ENCODE measurements around the gene SEC24C. TPM values are rescaled to one million over a fixed set of nuclear protein-coding genes. Genes with fewer than 3 reads are reported as not detected.

The SEC24C gene
- total RNA-seq, 2 experiments from 2014 or later, result 87.5 to 88.7 TPM

GRCh38 chr10:73812657-73813056 lies 68.5 kb downstream of the SEC24C start:
- Mint-ChIP-seq H3K27me3 (no peaks in the 10 kb centered on the region), H3K27ac (peak overlapping the region; percentile 69), H3K36me3 (ENCODE audit: low read depth) (peaks cover 35% of the 10 kb centered on the region), H3K9me3 (no peaks in the 10 kb centered on the region), H3K4me3 (peak overlapping the region; percentile 26), H3K4me1 (ENCODE audit: low read depth) (peaks cover 28% of the 10 kb centered on the region)
- CTCF ChIA-PET, result interaction anchor here (1.8 kb wide), 1 partner anchor 128 kb away, joined by 6 read pairs; no protein-coding TSS in a partner anchor
- TF ChIP-seq, protein P1, sequence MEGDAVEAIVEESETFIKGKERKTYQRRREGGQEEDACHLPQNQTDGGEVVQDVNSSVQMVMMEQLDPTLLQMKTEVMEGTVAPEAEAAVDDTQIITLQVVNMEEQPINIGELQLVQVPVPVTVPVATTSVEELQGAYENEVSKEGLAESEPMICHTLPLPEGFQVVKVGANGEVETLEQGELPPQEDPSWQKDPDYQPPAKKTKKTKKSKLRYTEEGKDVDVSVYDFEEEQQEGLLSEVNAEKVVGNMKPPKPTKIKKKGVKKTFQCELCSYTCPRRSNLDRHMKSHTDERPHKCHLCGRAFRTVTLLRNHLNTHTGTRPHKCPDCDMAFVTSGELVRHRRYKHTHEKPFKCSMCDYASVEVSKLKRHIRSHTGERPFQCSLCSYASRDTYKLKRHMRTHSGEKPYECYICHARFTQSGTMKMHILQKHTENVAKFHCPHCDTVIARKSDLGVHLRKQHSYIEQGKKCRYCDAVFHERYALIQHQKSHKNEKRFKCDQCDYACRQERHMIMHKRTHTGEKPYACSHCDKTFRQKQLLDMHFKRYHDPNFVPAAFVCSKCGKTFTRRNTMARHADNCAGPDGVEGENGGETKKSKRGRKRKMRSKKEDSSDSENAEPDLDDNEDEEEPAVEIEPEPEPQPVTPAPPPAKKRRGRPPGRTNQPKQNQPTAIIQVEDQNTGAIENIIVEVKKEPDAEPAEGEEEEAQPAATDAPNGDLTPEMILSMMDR (IDR thresholded peaks at IDR 0.05), result no peak
- ATAC-seq (no peak), DNase-seq (no peak)
- intact Hi-C loops (cut with micrococcal nuclease), result no loop called here
- POLR2A ChIA-PET, result interaction anchor here (0.6 to 1.3 kb wide), 5 partner anchors 9 to 44 kb away, joined by 3 read pairs; partner anchors contain the start of gene ZSWIM8

DNA sequence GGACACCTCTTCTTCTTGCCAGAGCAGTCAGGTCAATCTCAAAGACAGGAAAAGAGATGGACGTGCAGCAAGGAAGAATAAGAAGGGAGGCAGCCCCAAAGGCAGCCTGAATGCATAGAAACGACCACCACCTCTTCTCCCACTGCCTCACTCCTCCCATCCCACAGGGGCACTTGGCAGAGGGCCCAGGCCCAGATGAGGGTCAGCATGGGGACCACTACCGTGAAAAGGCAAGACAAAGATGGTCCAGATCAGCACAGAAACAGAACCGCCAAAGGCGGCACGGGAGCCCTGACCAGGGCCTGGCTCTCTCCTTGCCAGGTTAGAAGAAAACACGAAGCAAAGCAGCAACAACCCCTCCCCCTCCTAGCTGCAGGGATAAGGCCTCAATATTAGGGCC lies 69.2 kb downstream of the SEC24C start:
- Mint-ChIP-seq H3K36me3 (ENCODE audit: low read depth) (peaks cover 30% of the 10 kb centered on the region), H3K4me3 (no peak overlapping the region), H3K27me3 (no peaks in the 10 kb centered on the region), H3K4me1 (ENCODE audit: low read depth) (peaks cover 22% of the 10 kb centered on the region), H3K27ac (no peak overlapping the region), H3K9me3 (no peaks in the 10 kb centered on the region)
- intact Hi-C loops (cut with micrococcal nuclease), result no loop called here
- ChIA-PET CTCF (interaction anchor here (1.8 to 2.8 kb wide), 2 partner anchors 36 to 127 kb away, joined by 6 to 10 read pairs; no protein-coding TSS in a partner anchor), POLR2A (interaction anchor here (1.0 kb wide), 1 partner anchor 44 kb away, joined by 3 read pairs; no protein-coding TSS in a partner anchor)
- ATAC-seq (no peak), DNase-seq (no peak)
- TF ChIP-seq, protein P1 (IDR thresholded peaks at IDR 0.05), result no peak

- H3K4me3 Mint-ChIP-seq, result no peak overlapping the region
- H3K27ac Mint-ChIP-seq, result no peak overlapping the region
- TF ChIP-seq, protein P1 (IDR thresholded peaks at IDR 0.05), result no peak
- intact Hi-C loops (cut with micrococcal nuclease), result no loop called here
- H3K36me3 Mint-ChIP-seq (ENCODE audit: low read depth), result peaks cover 21% of the 10 kb centered on the region
- ChIA-PET POLR2A (no interaction called here), CTCF (interaction anchor here (1.0 to 3.1 kb wide), 3 partner anchors 35 to 65 kb away, joined by 3 to 15 read pairs (median 10); no protein-coding TSS in a partner anchor)
- no peaks in the 10 kb centered on the region for H3K27me3 Mint-ChIP-seq
- H3K4me1 Mint-ChIP-seq (ENCODE audit: low read depth), result peaks cover 12% of the 10 kb centered on the region
- no peak for DNase-seq
- no peaks in the 10 kb centered on the region for H3K9me3 Mint-ChIP-seq
- ATAC-seq, result no peak
Observed at GRCh38 chr10:73814276-73814895, 70.2 kb downstream of the SEC24C start.

DNA sequence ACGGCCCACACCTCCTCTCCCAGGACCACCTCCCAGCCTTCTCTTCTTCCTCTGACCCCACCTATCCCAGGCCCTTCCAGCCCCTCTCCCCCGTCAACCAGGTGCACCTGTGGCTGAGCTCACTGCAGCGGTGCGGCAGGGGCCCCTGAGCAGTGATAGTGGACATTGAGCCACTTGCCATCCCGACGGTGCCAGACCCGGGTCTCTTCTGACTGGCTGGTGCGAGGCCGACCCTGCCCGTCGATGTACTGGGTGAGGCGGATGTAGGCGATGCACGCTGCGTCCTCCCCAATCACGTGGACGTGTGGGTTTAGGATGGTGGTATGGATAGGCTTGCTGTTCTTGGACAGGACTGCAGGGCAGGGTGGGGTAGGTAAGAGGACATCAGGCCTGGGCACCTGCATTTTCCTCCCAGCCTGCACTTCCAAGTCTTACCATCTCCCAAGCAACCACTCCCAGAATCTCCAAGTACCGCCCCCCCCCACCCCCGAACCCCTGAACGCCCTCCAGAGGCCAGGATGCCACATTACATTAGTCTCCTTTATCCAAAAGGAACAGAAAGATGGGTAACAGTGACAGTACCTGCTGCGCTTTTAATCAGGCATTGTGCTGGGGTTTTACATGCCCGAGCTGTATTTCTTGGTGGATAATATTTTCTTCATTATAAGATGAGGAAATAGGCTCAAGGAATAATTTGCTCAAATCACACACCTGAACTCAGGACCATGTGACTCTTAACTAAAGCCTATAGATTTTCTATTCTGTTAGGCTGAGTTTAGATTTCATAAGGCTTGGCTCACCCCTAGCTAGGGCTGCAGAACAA lies 70.9 kb downstream of the SEC24C start:
- no peak overlapping the region for H3K27ac Mint-ChIP-seq
- intact Hi-C loops (cut with micrococcal nuclease), result no loop called here
- H3K27me3 Mint-ChIP-seq, result no peaks in the 10 kb centered on the region
- peaks cover 6% of the 10 kb centered on the region for H3K4me1 Mint-ChIP-seq (ENCODE audit: low read depth)
- POLR2A ChIA-PET, result no interaction called here
- H3K36me3 Mint-ChIP-seq (ENCODE audit: low read depth), result peaks cover 15% of the 10 kb centered on the region
- H3K4me3 Mint-ChIP-seq, result no peak overlapping the region
- CTCF ChIA-PET, result interaction anchor here (1.0 to 3.1 kb wide), 6 partner anchors 34 to 180 kb away, joined by 3 to 15 read pairs (median 4); no protein-coding TSS in a partner anchor
- ATAC-seq (no peak), DNase-seq (no peak)
- TF ChIP-seq, protein P1 (IDR thresholded peaks at IDR 0.05), result no peak
- no peaks in the 10 kb centered on the region for H3K9me3 Mint-ChIP-seq

- Mint-ChIP-seq H3K27ac (no peak overlapping the region), H3K9me3 (no peaks in the 10 kb centered on the region), H3K4me3 (no peak overlapping the region), H3K36me3 (ENCODE audit: low read depth) (peaks cover 10% of the 10 kb centered on the region), H3K27me3 (no peaks in the 10 kb centered on the region), H3K4me1 (ENCODE audit: low read depth) (peaks cover 2% of the 10 kb centered on the region)
- DNase-seq (no peak), ATAC-seq (no peak)
- TF ChIP-seq, protein P1 (IDR thresholded peaks at IDR 0.05), result no peak
- ChIA-PET CTCF (interaction anchor here (0.6 to 3.1 kb wide), 6 partner anchors 34 to 179 kb away, joined by 3 to 15 read pairs (median 4); no protein-coding TSS in a partner anchor), POLR2A (no interaction called here)
- intact Hi-C loops (cut with micrococcal nuclease), result no loop called here
Observed at GRCh38 chr10:73815719-73816030, 71.5 kb downstream of the SEC24C start.
